Astrocyte (in vitro differentiated cells and primary cell): Measurements from ENCODE around the gene TMEM14A. TPM values are rescaled to one million over a fixed set of nuclear protein-coding genes. Genes with fewer than 3 reads are reported as not detected.

ENCODE experiments used
- DNase-seq: peaks from one replicate; pipeline ENCODE4 v3.0.0-alpha.2; 2010; ENCODE audit warnings: low read depth
- FAIRE-seq: peaks from 2 replicates; lab custom pipeline; 2011; peaks lifted over from hg19 to GRCh38; lab: Jason Lieb, UNC
- H2AFZ ChIP-seq: 2 replicates; pipeline ENCODE4 v1.6.0; 2012; ENCODE audit warnings: low read depth, low read length, inconsistent platforms
- H3K27ac ChIP-seq: 2 replicates; pipeline ENCODE4 v1.5.1; 2011; ENCODE audit warnings: low read depth, low read length, inconsistent platforms
- H3K27me3 ChIP-seq: 2 replicates; pipeline ENCODE4 v1.6.0; 2011; ENCODE audit warnings: low read length, inconsistent platforms; ENCODE audit not compliant: insufficient read depth
- H3K36me3 ChIP-seq: 2 replicates; pipeline ENCODE4 v1.5.1; 2011; ENCODE audit warnings: low read length, inconsistent platforms; ENCODE audit not compliant: insufficient read depth
- H3K4me1 ChIP-seq: 2 replicates; pipeline ENCODE4 v1.5.1; 2011; ENCODE audit warnings: low read length, inconsistent platforms; ENCODE audit not compliant: insufficient read depth
- H3K4me2 ChIP-seq: 2 replicates; pipeline ENCODE4 v1.6.0; 2012; ENCODE audit warnings: low read length, inconsistent platforms
- H3K4me3 ChIP-seq: 2 replicates; pipeline ENCODE4 v1.5.1; 2011; ENCODE audit warnings: low read depth, mild to moderate bottlenecking, low read length, inconsistent platforms; ENCODE audit not compliant: insufficient read depth
- H3K79me2 ChIP-seq: 2 replicates; pipeline ENCODE4 v1.6.0; 2012; ENCODE audit warnings: mild to moderate bottlenecking, low read length, inconsistent platforms; ENCODE audit not compliant: insufficient read depth
- H3K9ac ChIP-seq: 2 replicates; pipeline ENCODE4 v1.6.0; 2012; ENCODE audit warnings: mild to moderate bottlenecking, low read length, inconsistent platforms
- H3K9me3 ChIP-seq: 2 replicates; pipeline ENCODE4 v1.5.1; 2012; ENCODE audit warnings: low read depth, mild to moderate bottlenecking, low read length, inconsistent platforms; ENCODE audit not compliant: insufficient read depth
- H4K20me1 ChIP-seq: 2 replicates; pipeline ENCODE4 v1.6.0; 2012; ENCODE audit warnings: low read length, inconsistent platforms; ENCODE audit not compliant: insufficient read depth
- H3K27ac Mint-ChIP-seq: one replicate; pipeline ENCODE4 v1.8.0; 2021; ENCODE audit warnings: mild to moderate bottlenecking, mixed read lengths; ENCODE audit not compliant: unreplicated experiment
- H3K27me3 Mint-ChIP-seq: one replicate; pipeline ENCODE4 v1.8.0; 2021; ENCODE audit warnings: low read depth, mixed read lengths; ENCODE audit not compliant: unreplicated experiment
- H3K36me3 Mint-ChIP-seq: one replicate; pipeline ENCODE4 v1.8.0; 2021; ENCODE audit warnings: low read depth, mixed read lengths; ENCODE audit not compliant: unreplicated experiment
- H3K4me1 Mint-ChIP-seq: one replicate; pipeline ENCODE4 v1.8.0; 2021; ENCODE audit warnings: low read depth, mixed read lengths; ENCODE audit not compliant: unreplicated experiment
- H3K4me3 Mint-ChIP-seq: one replicate; pipeline ENCODE4 v1.8.0; 2021; ENCODE audit warnings: mild to moderate bottlenecking, moderate library complexity, mixed read lengths; ENCODE audit not compliant: unreplicated experiment
- H3K9me3 Mint-ChIP-seq: one replicate; pipeline ENCODE4 v1.8.0; 2021; ENCODE audit warnings: mild to moderate bottlenecking, mixed read lengths; ENCODE audit not compliant: unreplicated experiment
- CTCF ChIP-seq: IDR thresholded peaks from 2 replicates; pipeline ENCODE4 v1.5.1; 2011; ENCODE audit warnings: low read depth, mild to moderate bottlenecking, inconsistent platforms, low read length, moderate library complexity; ENCODE audit not compliant: insufficient read depth
- EZH2 ChIP-seq: IDR thresholded peaks from 2 replicates; pipeline ENCODE4 v1.6.1; 2012; ENCODE audit warnings: mild to moderate bottlenecking, low read length, inconsistent platforms; ENCODE audit not compliant: insufficient read depth
- total RNA-seq: library from RNA; stranded (reverse); gene quantifications from 2 replicates; pipeline ENCODE4 v1.2.1, GENCODE V29; 2021

The TMEM14A gene
- total RNA-seq, 1 donor from 2014 or later: 29.7 TPM

GRCh38 chr6:52657870-52658269 lies 13.0 kb upstream of the TMEM14A start:
- H2AFZ ChIP-seq: no peak overlapping the region
- H3K27me3 ChIP-seq: no peaks in the 10 kb centered on the region
- no peak overlapping the region for H3K4me2 ChIP-seq
- no peaks in the 10 kb centered on the region for H3K36me3 ChIP-seq
- no peaks in the 10 kb centered on the region for H3K79me2 ChIP-seq
- H3K9me3 ChIP-seq: no peaks in the 10 kb centered on the region
- H3K9me3 Mint-ChIP-seq: peaks cover 8% of the 10 kb centered on the region
- H4K20me1 ChIP-seq: no peaks in the 10 kb centered on the region
- FAIRE-seq: no peak
- H3K36me3 Mint-ChIP-seq: no peaks in the 10 kb centered on the region
- H3K4me3 Mint-ChIP-seq: no peak overlapping the region
- H3K27ac Mint-ChIP-seq: no peak overlapping the region
- no peak for TF ChIP-seq CTCF
- no peak for TF ChIP-seq EZH2
- no peaks in the 10 kb centered on the region for H3K4me1 ChIP-seq
- no peak overlapping the region for H3K9ac ChIP-seq
- no peak overlapping the region for H3K4me3 ChIP-seq
- no peaks in the 10 kb centered on the region for H3K27me3 Mint-ChIP-seq
- H3K4me1 Mint-ChIP-seq: peaks cover 7% of the 10 kb centered on the region
- no peak overlapping the region for H3K27ac ChIP-seq
- DNase-seq: no peak

- DNase-seq (no peak), FAIRE-seq (no peak)
- no peak overlapping the region for H3K27ac ChIP-seq
- TF ChIP-seq EZH2: no peak
- TF ChIP-seq CTCF: no peak
- Mint-ChIP-seq H3K4me1 (peaks cover 2% of the 10 kb centered on the region), H3K27ac (no peak overlapping the region), H3K4me3 (no peak overlapping the region), H3K27me3 (no peaks in the 10 kb centered on the region), H3K36me3 (no peaks in the 10 kb centered on the region), H3K9me3 (peaks cover 3% of the 10 kb centered on the region)
- H3K36me3 ChIP-seq: no peaks in the 10 kb centered on the region
- no peak overlapping the region for H3K9ac ChIP-seq
- H3K4me2 ChIP-seq: no peak overlapping the region
- peaks cover 22% of the 10 kb centered on the region for H3K79me2 ChIP-seq
- H3K4me3 ChIP-seq: no peak overlapping the region
- no peaks in the 10 kb centered on the region for H3K27me3 ChIP-seq
- no peaks in the 10 kb centered on the region for H3K9me3 ChIP-seq
- H2AFZ ChIP-seq: no peak overlapping the region
- peaks cover 12% of the 10 kb centered on the region for H4K20me1 ChIP-seq
- peaks cover 14% of the 10 kb centered on the region for H3K4me1 ChIP-seq
These were observed 9.4 kb upstream of the TMEM14A start for GRCh38 chr6:52661551-52661950.

GRCh38 chr6:52662031-52662430 lies 8.9 kb upstream of the TMEM14A start:
- H3K79me2 ChIP-seq: peaks cover 23% of the 10 kb centered on the region
- no peak overlapping the region for H3K9ac ChIP-seq
- H3K36me3 ChIP-seq: no peaks in the 10 kb centered on the region
- no peak overlapping the region for H3K4me2 ChIP-seq
- H3K9me3 ChIP-seq: no peaks in the 10 kb centered on the region
- no peak overlapping the region for H3K4me3 ChIP-seq
- peaks cover 14% of the 10 kb centered on the region for H3K4me1 ChIP-seq
- H3K36me3 Mint-ChIP-seq: no peaks in the 10 kb centered on the region
- no peak overlapping the region for H3K4me3 Mint-ChIP-seq
- no peaks in the 10 kb centered on the region for H3K27me3 Mint-ChIP-seq
- H2AFZ ChIP-seq: no peak overlapping the region
- no peak overlapping the region for H3K27ac ChIP-seq
- no peaks in the 10 kb centered on the region for H3K27me3 ChIP-seq
- DNase-seq (no peak), FAIRE-seq (no peak)
- TF ChIP-seq EZH2: no peak
- no peak for TF ChIP-seq CTCF
- H4K20me1 ChIP-seq: peaks cover 12% of the 10 kb centered on the region
- peaks cover 2% of the 10 kb centered on the region for H3K4me1 Mint-ChIP-seq
- H3K9me3 Mint-ChIP-seq: peaks cover 3% of the 10 kb centered on the region
- H3K27ac Mint-ChIP-seq: no peak overlapping the region
